ENCODE data around the gene L3MBTL2. TPM values are rescaled to one million over a fixed set of nuclear protein-coding genes. Genes with fewer than 3 reads are reported as not detected.
A peak's percentile ranks its signal among the peaks of the same experiment; 100 is the strongest.

The L3MBTL2 gene
- total RNA-seq, 4 donors from 2014 or later, result 6.3 to 20.9 (median 16.8) TPM

DNA sequence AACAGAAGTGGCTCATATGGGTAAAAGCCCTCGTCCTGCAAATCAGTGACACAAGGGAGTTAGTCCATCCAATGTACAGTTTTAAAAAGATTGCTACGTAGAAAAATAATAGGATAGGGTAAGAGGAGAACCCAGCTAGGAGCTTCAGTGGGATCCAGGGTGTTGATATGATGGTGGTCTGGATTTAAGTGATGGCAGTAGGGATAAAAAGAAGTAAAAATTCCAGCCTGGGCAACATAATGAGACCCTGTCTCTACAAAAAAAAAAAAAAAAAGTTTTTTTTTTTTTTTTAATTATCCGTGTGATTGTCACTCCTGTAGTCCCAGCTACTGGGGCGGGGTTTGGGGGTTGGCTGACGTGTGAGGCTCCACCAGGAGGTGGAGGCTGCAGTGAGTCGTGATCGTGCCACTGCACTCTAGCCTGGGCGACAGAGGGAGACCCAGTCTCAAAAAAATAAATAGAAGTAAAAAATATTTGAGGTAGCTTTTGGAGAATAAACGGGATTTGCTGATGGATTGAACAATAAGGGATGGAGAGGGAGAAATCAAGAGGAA, 7.0 kb upstream of the L3MBTL2 start:
- peak overlapping the region; percentile 53 for H3K4me3 ChIP-seq (ENCODE audit: low read depth, poor library complexity, severe bottlenecking)
- intact Hi-C loops (cut with DNase I; ENCODE audit: low total_unique reads), result no loop called here
- WGBS, 2 donors, result 0 to 2% methylated on average over 9 of the region's 9 CpGs
- TF ChIP-seq POLR2A (IDR thresholded peaks at IDR 0.05), result no peak
- TF ChIP-seq, protein P1, sequence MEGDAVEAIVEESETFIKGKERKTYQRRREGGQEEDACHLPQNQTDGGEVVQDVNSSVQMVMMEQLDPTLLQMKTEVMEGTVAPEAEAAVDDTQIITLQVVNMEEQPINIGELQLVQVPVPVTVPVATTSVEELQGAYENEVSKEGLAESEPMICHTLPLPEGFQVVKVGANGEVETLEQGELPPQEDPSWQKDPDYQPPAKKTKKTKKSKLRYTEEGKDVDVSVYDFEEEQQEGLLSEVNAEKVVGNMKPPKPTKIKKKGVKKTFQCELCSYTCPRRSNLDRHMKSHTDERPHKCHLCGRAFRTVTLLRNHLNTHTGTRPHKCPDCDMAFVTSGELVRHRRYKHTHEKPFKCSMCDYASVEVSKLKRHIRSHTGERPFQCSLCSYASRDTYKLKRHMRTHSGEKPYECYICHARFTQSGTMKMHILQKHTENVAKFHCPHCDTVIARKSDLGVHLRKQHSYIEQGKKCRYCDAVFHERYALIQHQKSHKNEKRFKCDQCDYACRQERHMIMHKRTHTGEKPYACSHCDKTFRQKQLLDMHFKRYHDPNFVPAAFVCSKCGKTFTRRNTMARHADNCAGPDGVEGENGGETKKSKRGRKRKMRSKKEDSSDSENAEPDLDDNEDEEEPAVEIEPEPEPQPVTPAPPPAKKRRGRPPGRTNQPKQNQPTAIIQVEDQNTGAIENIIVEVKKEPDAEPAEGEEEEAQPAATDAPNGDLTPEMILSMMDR (IDR thresholded peaks at IDR 0.05), result no peak
- no peak for DNase-seq (ENCODE audit: low spot score in 2 of 2)

DNA sequence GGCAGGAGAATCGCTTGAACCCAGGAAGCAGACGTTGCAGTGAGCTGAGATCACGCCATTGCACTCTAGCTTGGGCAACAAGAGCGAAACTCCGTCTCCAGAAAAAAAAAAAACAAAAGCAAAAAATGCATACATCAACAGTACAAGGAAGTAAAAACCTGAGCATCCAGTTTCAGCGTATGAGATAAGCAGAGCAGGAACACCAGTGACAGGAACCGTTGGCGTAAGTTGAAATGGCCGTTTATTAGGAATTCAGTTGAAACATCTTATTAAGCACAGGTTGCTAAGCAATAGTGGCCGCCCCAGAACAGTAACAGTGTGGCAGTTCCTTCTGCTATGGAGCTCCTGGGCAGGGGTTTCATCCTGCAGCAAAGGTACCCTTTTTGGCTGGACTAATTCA, 4.0 kb upstream of the L3MBTL2 start:
- no peak for DNase-seq (ENCODE audit: low spot score in 2 of 2)
- intact Hi-C loops (cut with DNase I; ENCODE audit: low total_unique reads), result no loop called here
- no peak overlapping the region for H3K4me3 ChIP-seq (ENCODE audit: low read depth, poor library complexity, severe bottlenecking)
- TF ChIP-seq, protein P1 (IDR thresholded peaks at IDR 0.05), result no peak
- no peak for TF ChIP-seq POLR2A (IDR thresholded peaks at IDR 0.05)
- WGBS, 2 donors, result 53 to 63% methylated on average over 10 of the region's 10 CpGs

DNA sequence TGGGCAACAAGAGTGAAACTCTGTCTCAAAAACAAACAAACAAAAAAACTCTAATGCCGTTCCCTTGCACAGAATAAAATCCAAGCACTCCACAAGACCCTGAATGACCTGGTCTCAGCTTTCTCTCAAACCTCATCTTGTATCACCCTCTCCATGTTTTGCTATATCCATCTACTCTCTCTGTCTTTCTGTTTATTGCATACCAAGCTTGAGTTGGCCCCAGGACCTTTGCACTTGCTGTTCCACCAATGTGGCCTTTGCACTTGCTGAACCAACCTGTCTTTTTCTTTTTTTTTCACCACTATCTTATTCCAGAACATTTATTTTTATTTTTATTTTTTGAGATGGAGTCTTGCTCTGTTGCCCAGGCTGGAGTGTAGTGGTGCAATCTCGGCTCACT, 2.0 kb upstream of the L3MBTL2 start:
- intact Hi-C loops (cut with DNase I; ENCODE audit: low total_unique reads), result no loop called here
- no peak overlapping the region for H3K4me3 ChIP-seq (ENCODE audit: low read depth, poor library complexity, severe bottlenecking)
- WGBS, 2 donors, result 91 to 96% methylated on average over 2 of the region's 2 CpGs
- TF ChIP-seq POLR2A (IDR thresholded peaks at IDR 0.05), result no peak
- TF ChIP-seq, protein P1 (IDR thresholded peaks at IDR 0.05), result no peak
- DNase-seq (ENCODE audit: low spot score in 2 of 2), result no peak

DNA sequence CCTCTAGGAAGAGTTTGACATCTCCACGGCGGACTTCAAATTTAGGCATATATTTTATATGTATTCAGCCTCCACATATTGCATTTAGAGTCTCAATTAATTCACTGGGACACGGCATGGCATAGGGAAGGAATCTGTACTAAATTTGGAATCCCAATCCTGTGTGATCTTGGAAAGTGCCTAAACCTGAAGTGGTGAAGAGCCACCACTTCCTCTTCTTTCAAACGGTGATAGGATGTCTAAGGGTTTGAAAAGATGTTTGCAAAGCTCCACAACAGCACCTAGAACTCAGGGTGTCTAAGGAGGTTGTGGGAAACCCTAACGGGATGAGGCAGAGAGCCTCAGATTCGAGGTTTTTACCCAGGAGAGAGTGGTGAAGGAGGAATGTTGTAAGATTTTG, 1.0 kb upstream of the L3MBTL2 start:
- no peak for TF ChIP-seq POLR2A (IDR thresholded peaks at IDR 0.05)
- TF ChIP-seq, protein P1 (IDR thresholded peaks at IDR 0.05), result no peak
- WGBS, 2 donors, result 68 to 70% methylated on average over 6 of the region's 6 CpGs
- DNase-seq (ENCODE audit: low spot score in 2 of 2), result no peak
- no peak overlapping the region for H3K4me3 ChIP-seq (ENCODE audit: low read depth, poor library complexity, severe bottlenecking)
- intact Hi-C loops (cut with DNase I; ENCODE audit: low total_unique reads), result no loop called here

DNA sequence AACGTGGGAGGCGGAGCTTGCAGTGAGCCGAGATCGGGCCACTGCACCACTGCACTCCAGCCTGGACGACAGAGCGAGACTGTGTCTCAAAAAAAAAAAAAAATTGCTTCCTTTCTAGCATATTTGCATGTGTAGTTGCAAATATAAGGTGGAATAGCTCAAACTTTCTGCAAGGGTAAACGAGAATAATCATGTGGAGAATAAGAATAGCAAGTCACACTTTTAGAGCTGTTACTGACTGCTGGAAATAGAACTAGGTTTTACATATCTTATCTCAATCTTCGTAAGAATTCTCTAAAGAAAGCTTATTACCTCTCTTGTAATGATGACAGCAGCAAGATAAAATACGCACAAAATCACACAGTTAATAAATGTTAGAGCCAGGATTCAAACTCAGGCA, 1.6 kb downstream of the L3MBTL2 start:
- WGBS, 2 donors, result 85 to 89% methylated on average over 9 of the region's 9 CpGs
- TF ChIP-seq POLR2A (IDR thresholded peaks at IDR 0.05), result no peak
- TF ChIP-seq, protein P1 (IDR thresholded peaks at IDR 0.05), result no peak
- no peak for DNase-seq (ENCODE audit: low spot score in 2 of 2)
- intact Hi-C loops (cut with DNase I; ENCODE audit: low total_unique reads), result no loop called here
- H3K4me3 ChIP-seq (ENCODE audit: low read depth, poor library complexity, severe bottlenecking), result no peak overlapping the region

DNA sequence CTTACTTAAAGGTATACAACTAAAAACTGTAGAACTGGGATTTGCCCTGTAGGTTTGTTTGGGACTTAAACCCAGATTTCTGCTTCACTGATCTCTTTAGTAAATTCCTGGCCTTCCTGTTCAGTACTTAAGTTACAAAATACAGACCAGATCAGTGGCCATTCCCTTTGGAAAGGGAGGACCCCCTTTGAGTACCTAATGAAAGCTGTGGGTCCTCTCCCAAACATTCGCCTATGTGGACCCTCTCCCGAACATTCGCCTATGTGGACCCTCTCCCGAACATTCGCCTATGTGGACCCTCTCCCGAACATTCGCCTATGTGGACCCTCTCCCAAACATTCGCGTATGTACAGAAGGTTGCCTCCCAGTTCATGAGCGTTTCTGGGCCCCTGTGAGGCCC, 10.3 kb downstream of the L3MBTL2 start:
- intact Hi-C loops (cut with DNase I; ENCODE audit: low total_unique reads), result no loop called here
- TF ChIP-seq, protein P1 (IDR thresholded peaks at IDR 0.05), result no peak
- TF ChIP-seq POLR2A (IDR thresholded peaks at IDR 0.05), result no peak

More for the DNA sequence above, 10.3 kb downstream of the L3MBTL2 start:
- H3K4me3 ChIP-seq (ENCODE audit: low read depth, poor library complexity, severe bottlenecking), result no peak overlapping the region
- DNase-seq (ENCODE audit: low spot score in 2 of 2), result no peak
- 97 to 98% methylated on average over 10 of the region's 10 CpGs for WGBS, 2 donors
